ENCODE data around the gene PRSS21.
A peak's percentile ranks its signal among the peaks of the same experiment; 100 is the strongest.

The PRSS21 gene

GRCh38 chr16:2777231-2777902, 39.7 kb upstream of the PRSS21 start, which contains the start of gene ELOB (continued):
- no peak for TF ChIP-seq ZNF560 (tag by site-specific recombination; IDR thresholded peaks at IDR 0.05; ENCODE audit: borderline replicate concordance)
- no peak for TF ChIP-seq ZNF791 (tag by site-specific recombination; IDR thresholded peaks at IDR 0.05)
- no peak for TF ChIP-seq ZNF830 (tag by site-specific recombination; IDR thresholded peaks at IDR 0.05; ENCODE audit: low read depth)
- peak; percentile 87 for TF ChIP-seq ZNF76 (tag by site-specific recombination; IDR thresholded peaks at IDR 0.05; ENCODE audit: borderline replicate concordance, low read depth)
- no peak for TF ChIP-seq ZNF621 (tag by site-specific recombination; IDR thresholded peaks at IDR 0.05)
- TF ChIP-seq HOXA7 (CRISPR knock-in tag; IDR thresholded peaks at IDR 0.05; ENCODE audit: borderline replicate concordance), result no peak
- peak; percentile 84 for TF ChIP-seq PRDM10 (tag by site-specific recombination; IDR thresholded peaks at IDR 0.05)
- no peak for TF ChIP-seq ZNF530 (tag by site-specific recombination; IDR thresholded peaks at IDR 0.05; ENCODE audit: low read depth)
- TF ChIP-seq EGR2 (tag by site-specific recombination; IDR thresholded peaks at IDR 0.05; ENCODE audit: low read depth), result no peak; the same call in 1 of the 2 replicates
- TF ChIP-seq ZNF394 (tag by site-specific recombination; IDR thresholded peaks at IDR 0.05; ENCODE audit: borderline replicate concordance), result no peak
- TF ChIP-seq ZNF155 (tag by site-specific recombination; IDR thresholded peaks at IDR 0.05), result no peak
- TF ChIP-seq ZNF416 (tag by site-specific recombination; IDR thresholded peaks at IDR 0.05), result no peak
- TF ChIP-seq SETDB1 (IDR thresholded peaks at IDR 0.05; ENCODE audit: insufficient read length, low read length), result no peak
- no peak for TF ChIP-seq FEZF1 (tag by site-specific recombination; IDR thresholded peaks at IDR 0.05)
- no peak for TF ChIP-seq ZFHX2 (tag by site-specific recombination; conservative IDR thresholded peaks at IDR 0.05)
- no peak for TF ChIP-seq ZNF140 (tag by site-specific recombination; IDR thresholded peaks at IDR 0.05)
- no peak for TF ChIP-seq ZNF24 (tag by site-specific recombination; IDR thresholded peaks at IDR 0.05)
- TF ChIP-seq ZNF248 (tag by site-specific recombination; IDR thresholded peaks at IDR 0.05), result no peak
- no peak for TF ChIP-seq ZNF626 (tag by site-specific recombination; IDR thresholded peaks at IDR 0.05)
- TF ChIP-seq ZBTB17 (tag by site-specific recombination; IDR thresholded peaks at IDR 0.05), result no peak
- TF ChIP-seq, protein P1, sequence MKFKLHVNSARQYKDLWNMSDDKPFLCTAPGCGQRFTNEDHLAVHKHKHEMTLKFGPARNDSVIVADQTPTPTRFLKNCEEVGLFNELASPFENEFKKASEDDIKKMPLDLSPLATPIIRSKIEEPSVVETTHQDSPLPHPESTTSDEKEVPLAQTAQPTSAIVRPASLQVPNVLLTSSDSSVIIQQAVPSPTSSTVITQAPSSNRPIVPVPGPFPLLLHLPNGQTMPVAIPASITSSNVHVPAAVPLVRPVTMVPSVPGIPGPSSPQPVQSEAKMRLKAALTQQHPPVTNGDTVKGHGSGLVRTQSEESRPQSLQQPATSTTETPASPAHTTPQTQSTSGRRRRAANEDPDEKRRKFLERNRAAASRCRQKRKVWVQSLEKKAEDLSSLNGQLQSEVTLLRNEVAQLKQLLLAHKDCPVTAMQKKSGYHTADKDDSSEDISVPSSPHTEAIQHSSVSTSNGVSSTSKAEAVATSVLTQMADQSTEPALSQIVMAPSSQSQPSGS (tag by site-specific recombination; IDR thresholded peaks at IDR 0.05; ENCODE audit: low read depth), result no peak
- TF ChIP-seq ZNF292 (tag by site-specific recombination; IDR thresholded peaks at IDR 0.05; ENCODE audit: borderline replicate concordance, low read depth), result no peak
- TF ChIP-seq ZNF398 (tag by site-specific recombination; IDR thresholded peaks at IDR 0.05), result no peak
- TF ChIP-seq IKZF3 (tag by site-specific recombination; IDR thresholded peaks at IDR 0.05), result no peak
- peak; percentile 69; the same call in 1 of the 2 replicates for TF ChIP-seq ZSCAN5A (tag by site-specific recombination; IDR thresholded peaks at IDR 0.05)
- TF ChIP-seq OSR2 (tag by site-specific recombination; IDR thresholded peaks at IDR 0.05), result no peak
- peak; percentile 61 for TF ChIP-seq SP7 (tag by site-specific recombination; IDR thresholded peaks at IDR 0.05)
- TF ChIP-seq ZNF776 (tag by site-specific recombination; IDR thresholded peaks at IDR 0.05; ENCODE audit: borderline replicate concordance), result no peak
- TF ChIP-seq, protein P2, sequence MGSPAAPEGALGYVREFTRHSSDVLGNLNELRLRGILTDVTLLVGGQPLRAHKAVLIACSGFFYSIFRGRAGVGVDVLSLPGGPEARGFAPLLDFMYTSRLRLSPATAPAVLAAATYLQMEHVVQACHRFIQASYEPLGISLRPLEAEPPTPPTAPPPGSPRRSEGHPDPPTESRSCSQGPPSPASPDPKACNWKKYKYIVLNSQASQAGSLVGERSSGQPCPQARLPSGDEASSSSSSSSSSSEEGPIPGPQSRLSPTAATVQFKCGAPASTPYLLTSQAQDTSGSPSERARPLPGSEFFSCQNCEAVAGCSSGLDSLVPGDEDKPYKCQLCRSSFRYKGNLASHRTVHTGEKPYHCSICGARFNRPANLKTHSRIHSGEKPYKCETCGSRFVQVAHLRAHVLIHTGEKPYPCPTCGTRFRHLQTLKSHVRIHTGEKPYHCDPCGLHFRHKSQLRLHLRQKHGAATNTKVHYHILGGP (tag by site-specific recombination; IDR thresholded peaks at IDR 0.05), result no peak
- TF ChIP-seq ZNF837 (tag by site-specific recombination; IDR thresholded peaks at IDR 0.05), result no peak
- no peak for TF ChIP-seq ZNF311 (tag by site-specific recombination; IDR thresholded peaks at IDR 0.05; ENCODE audit: borderline replicate concordance)
